AG08396 (cell line): ENCODE measurements around the gene ZBTB4.
A peak's percentile ranks its signal among the peaks of the same experiment; 100 is the strongest.

Experiments used
- DNase-seq: peaks from one replicate; pipeline ENCODE4 v3.0.0; 2012; ENCODE audit warnings: low spot score, mixed read lengths

Gene ZBTB4

GRCh38 chr17:7479213-7480088 is at the start of gene ZBTB4:
Gene ZBTB4, minus strand, starts transcription at chr17:7479631. Its CDS starts 12,830 bp downstream, at chr17:7466801.
- peak; percentile 85 for DNase-seq

GRCh38 chr17:7528842-7529241 is 49.4 kb upstream of the ZBTB4 start:
- DNase-seq = no peak

- DNase-seq = no peak
Observed at GRCh38 chr17:7523033-7523432, 43.6 kb upstream of the ZBTB4 start.

- no peak for DNase-seq
Observed at GRCh38 chr17:7515911-7516610, 36.6 kb upstream of the ZBTB4 start.

- no peak for DNase-seq
Observed at GRCh38 chr17:7513850-7514419, 34.5 kb upstream of the ZBTB4 start.

GRCh38 chr17:7512824-7513540 is 33.6 kb upstream of the ZBTB4 start:
- no peak for DNase-seq

- DNase-seq = no peak
Observed at GRCh38 chr17:7512105-7512504, 32.7 kb upstream of the ZBTB4 start.

- DNase-seq = no peak
Observed at GRCh38 chr17:7511108-7511507, 31.7 kb upstream of the ZBTB4 start.

- no peak for DNase-seq
Observed at GRCh38 chr17:7509937-7510336, 30.5 kb upstream of the ZBTB4 start.

- DNase-seq = no peak
Observed at GRCh38 chr17:7508846-7509245, 29.4 kb upstream of the ZBTB4 start.

GRCh38 chr17:7508145-7508544 is 28.7 kb upstream of the ZBTB4 start:
- DNase-seq = no peak

- no peak for DNase-seq
Observed at GRCh38 chr17:7503521-7503920, 24.1 kb upstream of the ZBTB4 start.

GRCh38 chr17:7502987-7503386 is 23.6 kb upstream of the ZBTB4 start:
- DNase-seq = no peak

GRCh38 chr17:7502171-7502847 is 22.9 kb upstream of the ZBTB4 start:
- DNase-seq = no peak

- DNase-seq = no peak
Observed at GRCh38 chr17:7501729-7502128, 22.3 kb upstream of the ZBTB4 start.

GRCh38 chr17:7499161-7499560 is 19.7 kb upstream of the ZBTB4 start:
- DNase-seq = no peak

GRCh38 chr17:7497636-7498035 is 18.2 kb upstream of the ZBTB4 start:
- DNase-seq = no peak

- no peak for DNase-seq
Observed at GRCh38 chr17:7497228-7497627, 17.8 kb upstream of the ZBTB4 start.

GRCh38 chr17:7496470-7497183 is 17.2 kb upstream of the ZBTB4 start:
- DNase-seq = no peak

- DNase-seq = no peak
Observed at GRCh38 chr17:7495906-7496434, 16.5 kb upstream of the ZBTB4 start.

GRCh38 chr17:7493941-7494340 is 14.5 kb upstream of the ZBTB4 start:
- no peak for DNase-seq
